CD4-positive, alpha-beta memory T cell (primary cell): ENCODE results near the gene GPRIN1. TPM values are rescaled to one million over a fixed set of nuclear protein-coding genes. Genes with fewer than 3 reads are reported as not detected.
"Not testable (repeated sequence)": the region's sequence is repeated elsewhere in the genome, so short reads cannot be mapped to it uniquely, and the experiment has no call there.

Experiments
- CTCF ChIA-PET: fragments of 350-600 bp; sonication (Branson Sonifier 250); formaldehyde crosslinking; loops from one replicate; lab custom pipeline; 2021; ENCODE audit warnings: inconsistent platforms; ENCODE audit not compliant: partially characterized antibody; lab: Charles Lee
- POLR2A ChIA-PET: fragments of 350-600 bp; sonication (Branson Sonifier 250); formaldehyde crosslinking; loops from one replicate; lab custom pipeline; 2021; ENCODE audit not compliant: partially characterized antibody; lab: Charles Lee
- DNase-seq, 5 donors: peaks; one replicate each; pipeline versions ENCODE4 v3.0.0 to v3.0.0-alpha.2; 2020 to 2022; ENCODE audit warnings: mixed read lengths in 1 of 5
- H3K27ac ChIP-seq: one replicate; pipeline ENCODE4 v1.7.0; 2013; ENCODE audit warnings: low read depth, low read length
- H3K27me3 ChIP-seq: 2 replicates; pipeline ENCODE4 v1.7.0; 2013; ENCODE audit warnings: mild to moderate bottlenecking, low read length, moderate library complexity; ENCODE audit not compliant: insufficient read depth
- H3K36me3 ChIP-seq: 2 replicates; pipeline ENCODE4 v1.7.0; 2013; ENCODE audit warnings: mild to moderate bottlenecking, low read length, moderate library complexity; ENCODE audit not compliant: insufficient read depth
- H3K4me1 ChIP-seq: 2 replicates; pipeline ENCODE4 v1.7.0; 2013; ENCODE audit warnings: mild to moderate bottlenecking, low read length, moderate library complexity; ENCODE audit not compliant: insufficient read depth
- H3K4me3 ChIP-seq, 2 donors: one replicate each; pipeline ENCODE4 v1.7.0; 2013; ENCODE audit warnings: low read length in 2 of 2, mild to moderate bottlenecking in 1 of 2
- H3K9me3 ChIP-seq, 2 donors: one replicate each; pipeline ENCODE4 v1.7.0; 2013; ENCODE audit warnings: low read length in 2 of 2, control low read depth in 1 of 2; ENCODE audit not compliant: control insufficient read depth in 1 of 2
- H3K27ac Mint-ChIP-seq, 7 donors: one replicate each; pipeline ENCODE4 v1.8.0; 2020 to 2021; ENCODE audit warnings: mixed read lengths in 7 of 7, mild to moderate bottlenecking in 6 of 7, inconsistent platforms in 3 of 7, moderate library complexity in 3 of 7
- H3K27me3 Mint-ChIP-seq, 2 donors: one replicate each; pipeline ENCODE4 v1.8.0; 2020 to 2021; ENCODE audit warnings: mixed read lengths in 2 of 2
- H3K36me3 Mint-ChIP-seq, 2 donors: one replicate each; pipeline ENCODE4 v1.8.0; 2020 to 2021; ENCODE audit warnings: mixed read lengths in 2 of 2, inconsistent platforms in 1 of 2, mild to moderate bottlenecking in 1 of 2
- H3K4me1 Mint-ChIP-seq, 4 donors: one replicate each; pipeline ENCODE4 v1.8.0; 2020 to 2021; ENCODE audit warnings: mixed read lengths in 4 of 4, mild to moderate bottlenecking in 1 of 4
- H3K4me3 Mint-ChIP-seq, 8 donors: one replicate each; pipeline ENCODE4 v1.8.0; 2020 to 2021; ENCODE audit warnings: mixed read lengths in 8 of 8, mild to moderate bottlenecking in 7 of 8, moderate library complexity in 6 of 8, inconsistent platforms in 3 of 8
- H3K9me3 Mint-ChIP-seq, 8 donors: one replicate each; pipeline ENCODE4 v1.8.0; 2020 to 2021; ENCODE audit warnings: mixed read lengths in 8 of 8, mild to moderate bottlenecking in 5 of 8, inconsistent platforms in 3 of 8, moderate library complexity in 1 of 8
- intact Hi-C: fragments of 100-400 bp; cut with micrococcal nuclease; formaldehyde crosslinking; loops from one replicate; pipeline ENCODE4 v1.15.1; 2023
- polyA plus RNA-seq, 2 donors: library from polyadenylated mRNA; unstranded; fragments of 300-500 nt; fragmentation: Illumina TruSeq; gene quantifications; one replicate each; pipeline ENCODE4 v1.2.3, GENCODE V29; 2021
- total RNA-seq, 2 experiments: library from RNA; stranded (reverse); gene quantifications; one replicate each; pipeline ENCODE4 v1.2.3, GENCODE V29; 2021

Gene GPRIN1
- total and polyA plus RNA-seq, 4 experiments from 2014 or later = 0.37 to 0.44 (median 0.41) TPM; not detected in 1

GRCh38 chr5:176595386-176595943 is 14.5 kb downstream of the GPRIN1 start:
- H3K27me3 ChIP-seq = no peaks in the 10 kb centered on the region
- intact Hi-C loops = no loop called here
- CTCF ChIA-PET = interaction anchor here (0.9 to 2.3 kb wide), 6 partner anchors 12 to 178 kb away, joined by 3 to 18 read pairs (median 6); partner anchors contain the start of genes CLTB and TSPAN17
- no peaks in the 10 kb centered on the region for H3K9me3 ChIP-seq
- H3K36me3 ChIP-seq = no peaks in the 10 kb centered on the region
- H3K27me3 Mint-ChIP-seq = no peaks in the 10 kb centered on the region
- POLR2A ChIA-PET = interaction anchor here (1.8 kb wide), 1 partner anchor 52 kb away, joined by 7 read pairs; no protein-coding TSS in a partner anchor
- H3K27ac Mint-ChIP-seq = peak overlapping the region in 1 of 7 donors; percentile 46
- no peaks in the 10 kb centered on the region for H3K9me3 Mint-ChIP-seq
- peaks cover 0 to 9% (median 6%) of the 10 kb centered on the region in 4 donors for H3K4me1 Mint-ChIP-seq
- DNase-seq = no peak
- no peak overlapping the region for H3K4me3 ChIP-seq
- no peaks in the 10 kb centered on the region for H3K36me3 Mint-ChIP-seq
- no peak overlapping the region for H3K27ac ChIP-seq
- H3K4me3 Mint-ChIP-seq = peak overlapping the region in 3 of 8 donors; percentile 31 to 89 (median 39)
- peaks cover 6% of the 10 kb centered on the region for H3K4me1 ChIP-seq

- no peak for DNase-seq
- Histone ChIP-seq H3K4me3 (no peak overlapping the region), H3K4me1 (peaks cover 6% of the 10 kb centered on the region), H3K27ac (no peak overlapping the region), H3K36me3 (no peaks in the 10 kb centered on the region), H3K27me3 (no peaks in the 10 kb centered on the region), H3K9me3 (no peaks in the 10 kb centered on the region)
- Mint-ChIP-seq H3K9me3 (no peaks in the 10 kb centered on the region), H3K27me3 (no peaks in the 10 kb centered on the region), H3K36me3 (no peaks in the 10 kb centered on the region), H3K4me3 (peak overlapping the region in 1 of 8 donors; percentile 77), H3K4me1 (peaks cover 0 to 9% (median 6%) of the 10 kb centered on the region in 4 donors), H3K27ac (peak overlapping the region in 1 of 7 donors; percentile 83)
- intact Hi-C loops = no loop called here
- POLR2A ChIA-PET = no interaction called here
- CTCF ChIA-PET = no interaction called here
Observed at GRCh38 chr5:176594554-176594953, 15.4 kb downstream of the GPRIN1 start.

- H3K9me3 ChIP-seq = no peaks in the 10 kb centered on the region
- intact Hi-C loops = no loop called here
- ChIA-PET CTCF (interaction anchor here (1.5 kb wide), 1 partner anchor 10 kb away, joined by 3 read pairs; no protein-coding TSS in a partner anchor), POLR2A (no interaction called here)
- peaks cover 0 to 9% (median 6%) of the 10 kb centered on the region in 4 donors for H3K4me1 Mint-ChIP-seq
- no peaks in the 10 kb centered on the region for H3K27me3 ChIP-seq
- DNase-seq = no peak
- no peaks in the 10 kb centered on the region for H3K27me3 Mint-ChIP-seq
- peak overlapping the region in 1 of 8 donors; percentile 42 for H3K4me3 Mint-ChIP-seq
- H3K9me3 Mint-ChIP-seq = no peaks in the 10 kb centered on the region
- no peaks in the 10 kb centered on the region for H3K36me3 Mint-ChIP-seq
- no peaks in the 10 kb centered on the region for H3K36me3 ChIP-seq
- no peak overlapping the region for H3K4me3 ChIP-seq
- H3K27ac Mint-ChIP-seq = peak overlapping the region in 2 of 7 donors; percentile 37 to 64
- peaks cover 6% of the 10 kb centered on the region for H3K4me1 ChIP-seq
- H3K27ac ChIP-seq = no peak overlapping the region
Observed at GRCh38 chr5:176593273-176593869, 16.6 kb downstream of the GPRIN1 start.

GRCh38 chr5:176592573-176592972 is 17.4 kb downstream of the GPRIN1 start:
- Histone ChIP-seq H3K4me3 (no peak overlapping the region), H3K4me1 (peaks cover 6% of the 10 kb centered on the region), H3K9me3 (no peaks in the 10 kb centered on the region), H3K27ac (no peak overlapping the region), H3K36me3 (no peaks in the 10 kb centered on the region), H3K27me3 (no peaks in the 10 kb centered on the region)
- H3K27ac Mint-ChIP-seq = no peak overlapping the region
- DNase-seq = no peak
- no peaks in the 10 kb centered on the region for H3K36me3 Mint-ChIP-seq
- intact Hi-C loops = no loop called here
- peaks cover 3 to 9% (median 6%) of the 10 kb centered on the region in 4 donors for H3K4me1 Mint-ChIP-seq
- H3K27me3 Mint-ChIP-seq = no peaks in the 10 kb centered on the region
- ChIA-PET CTCF (interaction anchor here (1.5 kb wide), 1 partner anchor 9 kb away, joined by 3 read pairs; no protein-coding TSS in a partner anchor), POLR2A (no interaction called here)
- H3K9me3 Mint-ChIP-seq = no peaks in the 10 kb centered on the region
- no peak overlapping the region for H3K4me3 Mint-ChIP-seq

GRCh38 chr5:176591667-176592066 is 18.3 kb downstream of the GPRIN1 start:
- H3K36me3 ChIP-seq, POLR2A ChIA-PET, H3K27me3 Mint-ChIP-seq, H3K4me1 ChIP-seq, H3K27ac Mint-ChIP-seq, H3K9me3 Mint-ChIP-seq, CTCF ChIA-PET, H3K36me3 Mint-ChIP-seq, H3K9me3 ChIP-seq, intact Hi-C loops, H3K4me1 Mint-ChIP-seq, H3K4me3 Mint-ChIP-seq, H3K27me3 ChIP-seq, H3K4me3 ChIP-seq, DNase-seq, H3K27ac ChIP-seq: not testable (repeated sequence)

GRCh38 chr5:176590035-176590717 is 19.8 kb downstream of the GPRIN1 start:
- CTCF ChIA-PET = interaction anchor here (1.3 to 1.7 kb wide), 2 partner anchors 12 to 17 kb away, joined by 3 to 6 read pairs; no protein-coding TSS in a partner anchor
- Mint-ChIP-seq H3K9me3 (peaks cover 0 to 7% (median 4%) of the 10 kb centered on the region in 8 donors), H3K27me3 (peaks cover 0 to 1% of the 10 kb centered on the region in 2 donors), H3K4me1 (peaks cover 0 to 3% (median 0%) of the 10 kb centered on the region in 4 donors), H3K27ac (no peak overlapping the region), H3K36me3 (no peaks in the 10 kb centered on the region), H3K4me3 (no peak overlapping the region)
- Histone ChIP-seq H3K4me1 (no peaks in the 10 kb centered on the region), H3K9me3 (peaks cover 0 to 3% of the 10 kb centered on the region in 2 donors), H3K4me3 (no peak overlapping the region), H3K36me3 (no peaks in the 10 kb centered on the region), H3K27ac (no peak overlapping the region), H3K27me3 (no peaks in the 10 kb centered on the region)
- no peak for DNase-seq
- POLR2A ChIA-PET = no interaction called here
- intact Hi-C loops = no loop called here
